Body of pancreas (tissue), 4 donors: ENCODE data around the gene BSND. TPM values are rescaled to one million over a fixed set of nuclear protein-coding genes. Genes with fewer than 3 reads are reported as not detected.

ENCODE experiments used
- ATAC-seq: fragments of 150-250 bp; one replicate; pipeline ENCODE4 v1.9.1; 2016
- DNase-seq, 4 donors: peaks; one replicate each; pipeline ENCODE4 v3.0.0-alpha.2; 2019
- H3K27ac ChIP-seq, 4 donors: fragments of 200-600 bp; sonication (generic); 1 replicate in 3 of 4; 2 replicates in 1 of 4; pipeline versions ENCODE4 v1.5.1 to v1.6.1; 2016 to 2019; ENCODE audit warnings: mild to moderate bottlenecking in 1 of 4, mixed read lengths in 1 of 4, moderate library complexity in 1 of 4
- H3K27me3 ChIP-seq, 2 donors: fragments of 200-600 bp; sonication (generic); one replicate each; pipeline ENCODE4 v1.6.0; 2016; ENCODE audit warnings: mild to moderate bottlenecking in 1 of 2
- H3K36me3 ChIP-seq, 2 donors: fragments of 200-600 bp; sonication (generic); replicated peaks in 1 of 2; 2 replicates each; pipeline ENCODE4 v1.5.1; 2016; ENCODE audit warnings: low read depth in 2 of 2; ENCODE audit not compliant: insufficient read depth in 1 of 2
- H3K4me1 ChIP-seq: fragments of 200-600 bp; sonication (generic); one replicate; pipeline ENCODE4 v1.6.0; 2016
- H3K4me3 ChIP-seq, 2 donors: fragments of 200-600 bp; sonication (generic); 1 replicate in 1 of 2; 2 replicates in 1 of 2; pipeline ENCODE4 v1.5.1; 2016 to 2019
- H3K9me3 ChIP-seq, 3 donors: fragments of 200-600 bp; sonication (generic); 1 replicate in 2 of 3; 2 replicates in 1 of 3; pipeline ENCODE4 v1.5.1; 2016
- CTCF ChIP-seq, 7 experiments: fragments of 450-650 bp in 4 of 7; fragments of 200-600 bp in 3 of 7; sonication (generic) in 3 of 7; IDR thresholded peaks; one replicate each; pipeline ENCODE4 v1.5.1; 2016 to 2019; ENCODE audit warnings: antibody characterized with exemption in 7 of 7
- POLR2A ChIP-seq, 3 donors: fragments of 450-650 bp; IDR thresholded peaks; one replicate each; pipeline ENCODE4 v1.6.1; 2016; ENCODE audit warnings: antibody characterized with exemption in 3 of 3, mild to moderate bottlenecking in 2 of 3
- WGBS, 2 donors: methylation state at CpG; one replicate each; pipeline ENCODE4 v1.1.5; 2017; 5-methylcytosine and 5-hydroxymethylcytosine counted together
- intact Hi-C: fragments of 100-400 bp; cut with DNase I; formaldehyde crosslinking; loops from one replicate; pipeline ENCODE4 v1.15.1; 2023
- total RNA-seq, 2 donors: library from RNA; depleted of rRNA; stranded (reverse); fragments of >200 nt; gene quantifications; one replicate each; pipeline ENCODE4 v1.1.0, GENCODE V29; 2016

BSND gene
- total RNA-seq, 2 donors from 2014 or later: not detected

DNA sequence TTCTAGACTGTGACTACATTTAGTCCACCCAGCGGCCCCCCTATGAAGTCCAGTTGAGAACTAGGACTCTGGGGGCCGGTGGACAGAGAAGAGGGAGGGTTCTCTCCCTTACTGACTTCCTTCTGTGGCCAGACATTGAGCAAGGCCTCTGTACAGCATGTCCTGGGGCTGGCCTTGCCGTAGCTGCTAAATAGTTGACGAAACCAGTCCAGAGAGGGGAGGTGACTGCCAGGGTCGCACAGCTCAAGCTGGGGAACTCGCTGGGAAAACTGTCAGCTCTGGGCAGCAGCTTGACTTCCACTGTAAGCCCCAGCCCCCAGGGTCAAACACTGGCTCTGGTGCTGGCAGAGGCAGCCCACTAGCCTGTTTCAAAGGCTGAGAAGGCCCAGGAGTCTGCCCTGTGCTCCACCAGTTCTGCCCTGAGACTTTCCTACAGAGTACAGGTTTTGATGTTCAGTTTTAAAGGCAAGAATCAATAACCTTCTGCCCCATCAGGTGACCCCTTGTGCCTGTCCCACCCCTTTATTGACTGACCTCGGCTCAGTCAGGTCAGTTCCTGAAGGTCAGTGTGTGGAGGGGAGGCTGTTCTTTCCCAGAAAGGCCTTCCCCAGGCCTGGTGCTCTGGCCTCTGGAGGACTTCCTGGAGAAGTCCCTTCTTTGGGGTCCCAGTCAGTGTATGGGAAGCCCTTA lies 54.7 kb downstream of the BSND start:
- WGBS, 2 donors: 49 to 51% methylated on average over 4 to 7 of the region's 7 CpGs
- no peak for ATAC-seq
- H3K36me3 ChIP-seq: no peaks in the 10 kb centered on the region

DNA sequence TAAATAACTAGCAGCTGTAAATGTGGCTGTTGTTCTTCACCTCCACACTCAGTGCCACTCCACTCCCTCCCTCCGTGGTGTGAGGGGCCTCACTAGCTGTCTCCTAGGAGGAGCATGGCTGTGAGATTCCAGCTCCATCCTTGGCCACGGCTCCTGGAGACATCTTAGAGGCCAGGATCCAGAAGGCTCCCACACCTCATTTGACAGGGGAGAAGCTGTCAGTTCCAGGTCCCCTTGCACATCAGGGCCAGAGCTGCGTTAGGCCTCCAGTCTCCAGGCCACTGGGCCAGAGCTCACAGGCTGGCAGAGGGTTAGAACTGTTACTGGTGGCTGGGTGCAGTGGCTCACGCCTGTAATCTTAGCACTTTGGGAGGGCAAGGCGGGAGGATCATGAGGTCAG lies 55.7 kb downstream of the BSND start:
- DNase-seq (no peak), ATAC-seq (no peak)
- Histone ChIP-seq H3K4me1 (no peaks in the 10 kb centered on the region), H3K36me3 (no peaks in the 10 kb centered on the region), H3K27me3 (no peaks in the 10 kb centered on the region), H3K27ac (no peak overlapping the region), H3K4me3 (no peak overlapping the region), H3K9me3 (no peaks in the 10 kb centered on the region)
- WGBS, 2 donors: 90 to 92% methylated on average over 5 of the region's 5 CpGs
- intact Hi-C loops: no loop called here
- TF ChIP-seq POLR2A (IDR thresholded peaks at IDR 0.05): no peak
- no peak for TF ChIP-seq CTCF (IDR thresholded peaks at IDR 0.05)

More for the DNA sequence above, 54.7 kb downstream of the BSND start:
- H3K4me3 ChIP-seq: no peak overlapping the region
- DNase-seq: peak in 1 of 4 donors; percentile 40
- TF ChIP-seq CTCF (IDR thresholded peaks at IDR 0.05): no peak
- TF ChIP-seq POLR2A (IDR thresholded peaks at IDR 0.05): no peak
- H3K9me3 ChIP-seq: no peaks in the 10 kb centered on the region
- intact Hi-C loops: no loop called here
- no peak overlapping the region for H3K27ac ChIP-seq
- no peaks in the 10 kb centered on the region for H3K4me1 ChIP-seq
- no peaks in the 10 kb centered on the region for H3K27me3 ChIP-seq

DNA sequence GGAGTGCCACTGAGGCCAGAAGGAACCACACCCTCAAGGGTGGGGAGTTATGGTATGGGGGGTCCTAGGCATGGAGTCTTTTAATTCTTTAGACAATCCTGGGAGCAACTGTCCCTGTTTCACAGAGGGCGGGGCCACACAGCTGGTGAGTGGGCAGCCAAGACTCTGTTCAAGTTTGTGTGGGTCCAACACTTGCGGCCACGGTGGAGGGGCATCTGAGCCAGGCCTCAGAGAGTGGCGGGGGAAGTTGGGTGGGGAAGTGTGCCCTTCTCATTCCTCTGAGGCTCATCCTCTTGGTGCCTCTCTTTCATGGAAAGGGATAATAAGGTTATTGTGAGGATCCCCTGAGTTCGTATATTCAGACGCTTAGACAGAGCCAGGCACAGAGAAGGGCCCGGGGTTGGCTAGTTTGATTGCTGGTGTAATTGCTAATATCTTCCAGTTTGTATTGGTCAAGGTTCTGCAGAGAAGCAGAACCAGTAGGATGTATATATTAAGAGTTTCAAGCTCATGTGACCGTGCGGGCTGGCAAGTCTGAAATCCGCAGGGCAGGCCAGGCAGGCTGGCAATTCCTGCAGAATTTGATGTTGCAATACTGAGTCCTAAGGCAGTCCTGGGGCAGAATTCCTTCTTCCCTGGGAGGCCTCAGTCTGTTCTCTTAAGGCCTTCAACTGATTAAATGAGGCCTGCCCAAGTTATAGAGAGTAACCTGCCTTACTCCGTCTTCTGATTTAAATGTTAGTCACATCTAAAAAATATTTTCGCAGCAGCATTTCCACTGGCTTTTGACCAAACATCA lies 56.5 kb downstream of the BSND start:
- ATAC-seq: no peak
- WGBS, 2 donors: 87 to 89% methylated on average over 11 to 12 of the region's 12 CpGs
- Histone ChIP-seq H3K4me3 (no peak overlapping the region), H3K9me3 (no peaks in the 10 kb centered on the region), H3K27ac (no peak overlapping the region), H3K27me3 (no peaks in the 10 kb centered on the region), H3K36me3 (no peaks in the 10 kb centered on the region), H3K4me1 (no peaks in the 10 kb centered on the region)
- intact Hi-C loops: no loop called here
- no peak for TF ChIP-seq POLR2A (IDR thresholded peaks at IDR 0.05)
- no peak for DNase-seq

GRCh38 chr1:55055951-55056631 lies 57.4 kb downstream of the BSND start:
- no peaks in the 10 kb centered on the region for H3K9me3 ChIP-seq
- H3K27ac ChIP-seq: no peak overlapping the region
- no peak overlapping the region for H3K4me3 ChIP-seq
- ATAC-seq (no peak), DNase-seq (no peak)
- H3K4me1 ChIP-seq: no peaks in the 10 kb centered on the region
- TF ChIP-seq CTCF (IDR thresholded peaks at IDR 0.05) (no peak), POLR2A (IDR thresholded peaks at IDR 0.05) (no peak)
- WGBS, 2 donors: 89 to 97% methylated on average over 30 to 42 of the region's 42 CpGs
- H3K27me3 ChIP-seq: no peaks in the 10 kb centered on the region
- no peaks in the 10 kb centered on the region for H3K36me3 ChIP-seq
- intact Hi-C loops: no loop called here

- no peak overlapping the region for H3K4me3 ChIP-seq
- H3K36me3 ChIP-seq: no peaks in the 10 kb centered on the region
- no peaks in the 10 kb centered on the region for H3K4me1 ChIP-seq
- no peak for TF ChIP-seq CTCF (IDR thresholded peaks at IDR 0.05)
- TF ChIP-seq POLR2A (IDR thresholded peaks at IDR 0.05): no peak
- WGBS, 2 donors: 91 to 93% methylated on average over 14 to 20 of the region's 20 CpGs
- no peaks in the 10 kb centered on the region for H3K27me3 ChIP-seq
- no peaks in the 10 kb centered on the region for H3K9me3 ChIP-seq
- intact Hi-C loops: no loop called here
- ATAC-seq (no peak), DNase-seq (no peak)
- H3K27ac ChIP-seq: no peak overlapping the region
Measured at GRCh38 chr1:55056632-55056992, 57.9 kb downstream of the BSND start.
